Measurements from ENCODE around the gene KDM2A.

Gene KDM2A

GRCh38 chr11:67302571-67303131 is 183.6 kb downstream of the KDM2A start:
- DNase-seq = peak; percentile 64
- Histone ChIP-seq H3K18ac (ENCODE audit: low read depth in 1 of 2, low read length in 2 of 2) (peak overlapping the region; percentile 26 to 29), H3K4me1 (ENCODE audit: control insufficient read depth, insufficient read depth, low read depth, low read length) (peaks cover 35% of the 10 kb centered on the region), H2BK12ac (ENCODE audit: low read length in 2 of 2) (peak overlapping the region in 1 of 2 experiments; percentile 77), H3K79me1 (replicated peaks; ENCODE audit: low read length, poor library complexity, severe bottlenecking) (peaks cover 31% of the 10 kb centered on the region), H3K9ac (ENCODE audit: low read length) (peak overlapping the region; percentile 82), H2AFZ (ENCODE audit: low read depth, low read length) (no peak overlapping the region), H3K36me3 (ENCODE audit: control insufficient read depth in 1 of 2, insufficient read depth in 2 of 2, low read depth in 1 of 2, low read length in 2 of 2) (peaks cover 50 to 51% of the 10 kb centered on the region in 2 experiments), H2AK5ac (ENCODE audit: low read length, severe bottlenecking) (no peak overlapping the region), H3K4ac (ENCODE audit: low read depth in 1 of 2, low read length in 2 of 2) (peak overlapping the region; percentile 42 to 66), H3K23ac (ENCODE audit: low read length in 2 of 2) (peak overlapping the region in 1 of 2 experiments; percentile 34), H3K9me3 (ENCODE audit: control insufficient read depth, low read length) (no peaks in the 10 kb centered on the region), H3K27ac (ENCODE audit: low read length, poor library complexity, severe bottlenecking) (peak overlapping the region; percentile 37), H4K91ac (ENCODE audit: low read length) (peak overlapping the region; percentile 1), H3K14ac (ENCODE audit: low read length in 2 of 2) (peak overlapping the region in 1 of 2 experiments; percentile 90), H3K4me2 (ENCODE audit: low read length, poor library complexity, severe bottlenecking) (peak overlapping the region; percentile 88), H2BK15ac (ENCODE audit: low read depth, poor library complexity, severe bottlenecking) (peak overlapping the region; percentile 38), H3K27me3 (ENCODE audit: control insufficient read depth in 1 of 2, insufficient read depth in 1 of 2, low read length in 2 of 2) (no peaks in the 10 kb centered on the region), H3K4me3 (ENCODE audit: insufficient read depth in 1 of 2, low read depth in 1 of 2, low read length in 2 of 2) (peak overlapping the region; percentile 86 to 90), H2BK5ac (ENCODE audit: low read depth, low read length, poor library complexity, severe bottlenecking) (no peak overlapping the region), H4K8ac (ENCODE audit: low read length) (peak overlapping the region; percentile 83), H2BK120ac (ENCODE audit: low read depth, low read length) (no peak overlapping the region)
- 22% methylated on average over 22 of the region's 23 CpGs for WGBS

- Histone ChIP-seq H3K23ac (ENCODE audit: low read length in 2 of 2) (peak within 1 kb of the TSS in 1 of 2 experiments; percentile 95), H3K27ac (ENCODE audit: low read length, poor library complexity, severe bottlenecking) (peak within 1 kb of the TSS; percentile 37), H3K36me3 (ENCODE audit: control insufficient read depth in 1 of 2, insufficient read depth in 2 of 2, low read depth in 1 of 2, low read length in 2 of 2) (peaks cover 44 to 54% of the 10 kb centered on the region in 2 experiments), H4K91ac (ENCODE audit: low read length) (peak within 1 kb of the TSS; percentile 92), H3K18ac (ENCODE audit: low read depth in 1 of 2, low read length in 2 of 2) (peak within 1 kb of the TSS; percentile 90 to 96), H2AK5ac (ENCODE audit: low read length, severe bottlenecking) (peak within 1 kb of the TSS; percentile 33), H3K9me3 (ENCODE audit: control insufficient read depth, low read length) (no peaks in the 10 kb centered on the region), H3K4me3 (ENCODE audit: insufficient read depth in 1 of 2, low read depth in 1 of 2, low read length in 2 of 2) (peak within 1 kb of the TSS; percentile 86 to 90), H3K9ac (ENCODE audit: low read length) (peak within 1 kb of the TSS; percentile 82), H3K4ac (ENCODE audit: low read depth in 1 of 2, low read length in 2 of 2) (peak within 1 kb of the TSS; percentile 92 to 93), H2BK15ac (ENCODE audit: low read depth, poor library complexity, severe bottlenecking) (peak within 1 kb of the TSS; percentile 92), H3K79me1 (replicated peaks; ENCODE audit: low read length, poor library complexity, severe bottlenecking) (peaks cover 31% of the 10 kb centered on the region), H4K8ac (ENCODE audit: low read length) (peak within 1 kb of the TSS; percentile 83), H3K4me2 (ENCODE audit: low read length, poor library complexity, severe bottlenecking) (peak within 1 kb of the TSS; percentile 88), H2BK5ac (ENCODE audit: low read depth, low read length, poor library complexity, severe bottlenecking) (peak within 1 kb of the TSS; percentile 49), H3K27me3 (ENCODE audit: control insufficient read depth in 1 of 2, insufficient read depth in 1 of 2, low read length in 2 of 2) (no peaks in the 10 kb centered on the region), H3K14ac (ENCODE audit: low read length in 2 of 2) (peak within 1 kb of the TSS in 1 of 2 experiments; percentile 97), H2BK120ac (ENCODE audit: low read depth, low read length) (peak within 1 kb of the TSS; percentile 68), H2AFZ (ENCODE audit: low read depth, low read length) (peak within 1 kb of the TSS; percentile 67), H2BK12ac (ENCODE audit: low read length in 2 of 2) (peak within 1 kb of the TSS; percentile 77 to 83), H3K4me1 (ENCODE audit: control insufficient read depth, insufficient read depth, low read depth, low read length) (peaks cover 35% of the 10 kb centered on the region)
- peak; percentile 65 for DNase-seq
- WGBS = 2% methylated on average over 64 of the region's 65 CpGs
Measured at GRCh38 chr11:67303132-67303834, 184.2 kb downstream of the KDM2A start, which contains the start of gene SSH3. TSS of gene SSH3 (plus strand) at chr11:67303530. CDS start at chr11:67303626, 96 bp downstream.

- 9% methylated on average over 35 of the region's 43 CpGs for WGBS
- Histone ChIP-seq H3K23ac (ENCODE audit: low read length in 2 of 2) (peak overlapping the region in 1 of 2 experiments; percentile 18), H3K79me1 (replicated peaks; ENCODE audit: low read length, poor library complexity, severe bottlenecking) (peaks cover 28% of the 10 kb centered on the region), H2BK5ac (ENCODE audit: low read depth, low read length, poor library complexity, severe bottlenecking) (peak overlapping the region; percentile 49), H3K14ac (ENCODE audit: low read length in 2 of 2) (peak overlapping the region in 1 of 2 experiments; percentile 53), H3K4me2 (ENCODE audit: low read length, poor library complexity, severe bottlenecking) (peak overlapping the region; percentile 88), H2AK5ac (ENCODE audit: low read length, severe bottlenecking) (peak overlapping the region; percentile 33), H3K36me3 (ENCODE audit: control insufficient read depth in 1 of 2, insufficient read depth in 2 of 2, low read depth in 1 of 2, low read length in 2 of 2) (peaks cover 40 to 56% of the 10 kb centered on the region in 2 experiments), H3K4me1 (ENCODE audit: control insufficient read depth, insufficient read depth, low read depth, low read length) (peaks cover 35% of the 10 kb centered on the region), H3K4me3 (ENCODE audit: insufficient read depth in 1 of 2, low read depth in 1 of 2, low read length in 2 of 2) (peak overlapping the region; percentile 86 to 90), H3K9me3 (ENCODE audit: control insufficient read depth, low read length) (no peaks in the 10 kb centered on the region), H3K27me3 (ENCODE audit: control insufficient read depth in 1 of 2, insufficient read depth in 1 of 2, low read length in 2 of 2) (no peaks in the 10 kb centered on the region), H4K91ac (ENCODE audit: low read length) (peak overlapping the region; percentile 76), H3K4ac (ENCODE audit: low read depth in 1 of 2, low read length in 2 of 2) (peak overlapping the region; percentile 71 to 93), H3K9ac (ENCODE audit: low read length) (peak overlapping the region; percentile 82), H4K8ac (ENCODE audit: low read length) (peak overlapping the region; percentile 83), H2AFZ (ENCODE audit: low read depth, low read length) (no peak overlapping the region), H2BK12ac (ENCODE audit: low read length in 2 of 2) (peak overlapping the region; percentile 29 to 83), H2BK120ac (ENCODE audit: low read depth, low read length) (peak overlapping the region; percentile 68), H2BK15ac (ENCODE audit: low read depth, poor library complexity, severe bottlenecking) (peak overlapping the region; percentile 92), H3K27ac (ENCODE audit: low read length, poor library complexity, severe bottlenecking) (no peak overlapping the region), H3K18ac (ENCODE audit: low read depth in 1 of 2, low read length in 2 of 2) (peak overlapping the region; percentile 75 to 90)
- DNase-seq = no peak
Measured at GRCh38 chr11:67303835-67304411, 184.9 kb downstream of the KDM2A start.

All from mesenchymal stem cell (in vitro differentiated cells and primary cell).